Heart left ventricle (tissue), 13 donors: ENCODE measurements around the gene RAB44.

ENCODE experiments used
- CTCF ChIP-seq, 12 donors: fragments of 200-600 bp; sonication (generic) in 4 of 12; IDR thresholded peaks; one replicate each; pipeline versions ENCODE4 v1.5.0 to v1.8.0; 2018 to 2022; ENCODE audit warnings: antibody characterized with exemption in 12 of 12, mild to moderate bottlenecking in 5 of 12
- POLR2A ChIP-seq, 2 donors: fragments of 450-650 bp; IDR thresholded peaks; one replicate each; pipeline ENCODE4 v1.6.1; 2017; ENCODE audit warnings: antibody characterized with exemption in 2 of 2, mild to moderate bottlenecking in 2 of 2, moderate library complexity in 2 of 2
- donor health status: ischemic (EF 13 %, LVEDD 7.1; RV severe dilation, severe dysfunction).
- donor health status: DM: no; HTN: yes; CAD: no.
- donor health status: DM: no; HTN: no; CAD: no.
- donor health status: ischemic (EF 25% LVEDD 6.9; RV normal size, moderate dysfunction).
- donor health status: ischemic (EF 25% LVEDD 5.7; RV mildly dilated, moderate dysfunction).
- donor health status: ischemic (EF 35%, LVEDD 5.7; RV mildly dilated, moderate dysfunction).
- donor health status: nonischemic (EF 11% LVEDD 7.7; RV severe dilation, severe dysfunction).
- donor health status: DM: yes; HTN: yes; CAD: no.
- donor health status: PGD.
- donor health status: ischemic (EF 29% LVEDD 5.4; RV normal size, mild dysfunction).
- donor health status: nonischemic (EF 23%, LVEDD 6.1; RV moderate dilation, normal function).

DNA sequence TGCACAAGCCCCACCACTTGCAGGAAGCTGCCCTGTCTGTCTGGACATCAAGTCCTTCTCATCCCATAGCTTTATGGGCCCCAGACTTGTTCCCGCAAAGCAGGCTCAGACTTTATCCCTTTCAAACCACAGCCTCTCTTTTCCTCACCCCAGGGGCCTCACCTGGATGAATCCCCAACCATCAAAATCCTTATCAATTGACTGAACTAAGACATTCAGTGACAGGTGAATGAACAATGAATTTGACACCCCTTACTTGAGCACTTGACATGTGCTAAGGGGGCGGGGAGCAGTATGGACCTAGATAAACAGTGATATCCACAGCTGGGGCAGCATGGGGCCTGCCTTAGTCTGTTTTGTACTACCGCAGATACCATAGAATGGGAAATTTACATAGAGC is 5.0 kb downstream of the RAB44 start:
- TF ChIP-seq POLR2A (IDR thresholded peaks at IDR 0.05) (no peak), CTCF (IDR thresholded peaks at IDR 0.05) (no peak)
